Endothelial cell of umbilical vein (primary cell): ENCODE results near the gene NRCAM.

Experiments used
- EZH2 ChIP-seq: IDR thresholded peaks from 2 replicates; pipeline ENCODE4 v1.6.1; 2012; ENCODE audit warnings: borderline replicate concordance, low read depth, mild to moderate bottlenecking, moderate library complexity, low read length, inconsistent platforms; ENCODE audit not compliant: severe bottlenecking
- FOS ChIP-seq: IDR thresholded peaks from 2 replicates; pipeline ENCODE4 v1.6.1; 2011; ENCODE audit warnings: mild to moderate bottlenecking, low read length, moderate library complexity, borderline replicate concordance; ENCODE audit not compliant: insufficient read depth
- GATA2 ChIP-seq: IDR thresholded peaks from 2 replicates; pipeline ENCODE4 v1.7.0; 2011; ENCODE audit warnings: low read depth, mild to moderate bottlenecking, moderate library complexity, mixed read lengths, low read length; ENCODE audit not compliant: insufficient read length, insufficient read depth
- JUN ChIP-seq: IDR thresholded peaks from 2 replicates; pipeline ENCODE4 v1.6.1; 2011; ENCODE audit warnings: borderline replicate concordance, low read depth; ENCODE audit not compliant: insufficient read length, insufficient read depth
- MAX ChIP-seq: IDR thresholded peaks from 2 replicates; pipeline ENCODE4 v1.6.1; 2011; ENCODE audit not compliant: insufficient read depth, insufficient read length
- MYC ChIP-seq: IDR thresholded peaks from one replicate; pipeline ENCODE4 v1.6.1; 2011; ENCODE audit warnings: mild to moderate bottlenecking, low read depth, low read length
- POLR2A ChIP-seq: IDR thresholded peaks from 2 replicates; pipeline ENCODE4 v1.6.1; 2012; ENCODE audit warnings: low read depth, mild to moderate bottlenecking, control low read depth, low read length
- POLR2AphosphoS5 ChIP-seq: IDR thresholded peaks from 2 replicates; pipeline ENCODE4 v1.6.1; 2012; ENCODE audit warnings: low read depth, mild to moderate bottlenecking, control low read depth, low read length, moderate library complexity; ENCODE audit not compliant: insufficient read depth
- TF ChIP-seq, protein P1 (sequence below), 2 donors: IDR thresholded peaks; 1 replicate in 1 of 2; 2 replicates in 1 of 2; pipeline ENCODE4 v1.5.1; 2011; ENCODE audit warnings: low read length in 2 of 2, mild to moderate bottlenecking in 2 of 2, moderate library complexity in 2 of 2, control low read depth in 1 of 2, inconsistent platforms in 1 of 2, low read depth in 1 of 2; ENCODE audit not compliant: insufficient read depth in 1 of 2; ENCODE audit errors: extremely low read depth in 1 of 2

DNA sequence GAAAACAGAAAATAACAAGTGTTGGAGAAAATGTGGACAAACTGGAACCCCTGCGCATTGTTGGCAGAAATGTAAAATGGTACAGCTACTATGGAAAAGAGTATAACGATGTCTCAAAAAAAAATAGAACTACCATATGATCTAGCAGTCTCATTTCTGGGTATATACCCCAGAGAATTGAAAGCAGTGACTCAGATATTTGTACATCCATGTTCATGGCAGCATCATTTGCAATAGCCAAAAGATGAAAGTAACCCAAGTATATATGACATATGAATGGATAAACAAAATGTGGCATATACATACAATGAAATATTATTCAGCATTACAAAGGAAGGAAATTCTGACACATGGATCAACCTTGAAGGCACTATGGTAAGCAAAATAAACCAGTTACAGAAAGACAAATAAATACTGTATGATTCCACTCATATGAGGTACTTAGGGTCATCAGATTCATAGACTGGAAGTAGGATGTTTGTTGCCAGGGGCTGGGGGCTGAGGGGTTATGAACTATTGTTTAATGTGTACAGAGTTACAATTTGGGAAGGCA, 4.9 kb downstream of the NRCAM start:
- TF ChIP-seq, protein P1, sequence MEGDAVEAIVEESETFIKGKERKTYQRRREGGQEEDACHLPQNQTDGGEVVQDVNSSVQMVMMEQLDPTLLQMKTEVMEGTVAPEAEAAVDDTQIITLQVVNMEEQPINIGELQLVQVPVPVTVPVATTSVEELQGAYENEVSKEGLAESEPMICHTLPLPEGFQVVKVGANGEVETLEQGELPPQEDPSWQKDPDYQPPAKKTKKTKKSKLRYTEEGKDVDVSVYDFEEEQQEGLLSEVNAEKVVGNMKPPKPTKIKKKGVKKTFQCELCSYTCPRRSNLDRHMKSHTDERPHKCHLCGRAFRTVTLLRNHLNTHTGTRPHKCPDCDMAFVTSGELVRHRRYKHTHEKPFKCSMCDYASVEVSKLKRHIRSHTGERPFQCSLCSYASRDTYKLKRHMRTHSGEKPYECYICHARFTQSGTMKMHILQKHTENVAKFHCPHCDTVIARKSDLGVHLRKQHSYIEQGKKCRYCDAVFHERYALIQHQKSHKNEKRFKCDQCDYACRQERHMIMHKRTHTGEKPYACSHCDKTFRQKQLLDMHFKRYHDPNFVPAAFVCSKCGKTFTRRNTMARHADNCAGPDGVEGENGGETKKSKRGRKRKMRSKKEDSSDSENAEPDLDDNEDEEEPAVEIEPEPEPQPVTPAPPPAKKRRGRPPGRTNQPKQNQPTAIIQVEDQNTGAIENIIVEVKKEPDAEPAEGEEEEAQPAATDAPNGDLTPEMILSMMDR (IDR thresholded peaks at IDR 0.05; ENCODE audit: extremely low read depth in 1 of 2, insufficient read depth in 1 of 2, low read depth in 1 of 2, low read length in 2 of 2), result no peak
- TF ChIP-seq POLR2A, result no peak
- TF ChIP-seq EZH2, result no peak
- TF ChIP-seq POLR2AphosphoS5, result no peak
- no peak for TF ChIP-seq MAX
- TF ChIP-seq JUN, result peak; percentile 42
- TF ChIP-seq GATA2, result peak; percentile 51
- TF ChIP-seq FOS, result peak; percentile 45
- no peak for TF ChIP-seq MYC
